ENCODE data around the gene IL4. TPM values are rescaled to one million over a fixed set of nuclear protein-coding genes. Genes with fewer than 3 reads are reported as not detected.
"Not testable (repeated sequence)": the region's sequence is repeated elsewhere in the genome, so short reads cannot be mapped to it uniquely, and the experiment has no call there.

The IL4 gene
- not detected in 2 replicates for total RNA-seq
- not detected for polyA plus RNA-seq (2012)

- DNase-seq (ENCODE audit: low read depth): no peak
These were observed at the start of gene IL4 for GRCh38 chr5:132673939-132674630. Gene IL4, plus strand, starts transcription at chr5:132673989. Its CDS starts 62 bp downstream, at chr5:132674051.

GRCh38 chr5:132627470-132627869, 46.3 kb upstream of the IL4 start:
- no peak for DNase-seq (ENCODE audit: low read depth)

- no peak for DNase-seq (ENCODE audit: low read depth)
These were observed 45.0 kb upstream of the IL4 start for GRCh38 chr5:132628814-132629213.

- no peak for DNase-seq (ENCODE audit: low read depth)
These were observed 44.4 kb upstream of the IL4 start for GRCh38 chr5:132629230-132629944.

- not testable (repeated sequence) for DNase-seq (ENCODE audit: low read depth)
These were observed 40.2 kb upstream of the IL4 start for GRCh38 chr5:132633587-132633986.

GRCh38 chr5:132635873-132636272, 37.9 kb upstream of the IL4 start:
- no peak for DNase-seq (ENCODE audit: low read depth)

- DNase-seq (ENCODE audit: low read depth): no peak
These were observed 36.5 kb upstream of the IL4 start for GRCh38 chr5:132637241-132637640.

- no peak for DNase-seq (ENCODE audit: low read depth)
These were observed 34.1 kb upstream of the IL4 start for GRCh38 chr5:132639706-132640130.

DNA sequence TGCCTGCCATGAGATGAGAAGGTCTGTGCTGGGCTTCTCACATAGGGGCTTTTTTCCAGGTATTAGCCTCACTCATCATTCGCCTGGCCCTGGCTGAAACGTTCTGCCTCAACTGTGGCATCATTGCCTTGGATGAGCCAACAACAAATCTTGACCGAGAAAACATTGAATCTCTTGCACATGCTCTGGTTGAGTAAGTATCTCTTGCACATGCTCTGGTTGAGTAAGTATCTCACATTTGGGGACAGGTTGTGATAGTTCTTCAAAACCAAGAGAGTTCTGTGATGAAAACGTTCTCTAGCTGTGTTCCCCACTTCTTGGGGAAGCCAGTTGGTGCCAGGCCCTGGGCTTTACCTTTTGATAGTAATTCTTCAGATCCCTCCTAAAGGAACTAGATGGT, 33.2 kb upstream of the IL4 start:
- DNase-seq (ENCODE audit: low read depth): no peak

DNA sequence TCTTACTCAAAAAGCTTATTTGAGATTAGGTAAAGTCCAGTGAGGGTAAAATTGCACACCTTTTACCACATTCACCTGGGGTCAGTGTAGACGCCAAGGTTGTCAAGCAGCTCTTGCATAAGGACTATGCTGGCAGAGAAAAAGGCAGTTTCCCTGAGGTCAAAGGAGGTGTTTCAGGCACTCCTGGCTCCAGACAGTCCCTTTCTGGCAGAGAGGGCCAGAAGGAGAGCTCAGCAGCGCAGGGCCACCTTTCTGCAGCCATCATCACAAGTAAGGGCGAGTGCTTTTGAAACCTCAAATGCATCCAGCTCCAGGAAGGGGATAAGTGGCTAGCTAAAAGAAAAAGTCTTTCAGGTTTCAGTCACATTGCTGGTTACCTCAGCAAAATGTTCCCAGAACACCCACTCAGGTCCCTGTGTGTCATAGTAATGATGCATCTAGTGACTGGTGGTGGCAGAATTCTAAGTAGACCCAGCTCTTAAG, 32.5 kb upstream of the IL4 start:
- no peak for DNase-seq (ENCODE audit: low read depth)

- no peak for DNase-seq (ENCODE audit: low read depth)
These were observed 31.9 kb upstream of the IL4 start for GRCh38 chr5:132641841-132642240.

DNA sequence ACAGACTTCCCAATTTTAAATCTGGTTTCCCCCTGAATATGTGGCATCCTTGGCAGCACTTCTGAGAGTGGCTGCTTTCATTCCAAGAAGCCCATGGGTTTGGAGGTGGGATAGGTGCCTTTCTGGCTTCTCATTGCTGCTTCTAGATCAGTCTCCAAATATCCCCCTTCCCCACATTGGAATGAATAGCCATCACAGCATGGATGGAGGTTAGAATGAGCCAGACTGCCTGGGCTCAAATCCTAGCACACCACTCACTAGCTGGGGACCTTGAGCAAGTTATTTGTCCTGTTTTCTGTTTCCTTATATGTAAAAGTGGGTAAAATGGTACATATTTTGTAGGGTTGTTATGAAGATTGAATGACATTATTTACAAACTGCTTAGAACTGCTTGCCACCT, 29.6 kb upstream of the IL4 start:
- no peak for DNase-seq (ENCODE audit: low read depth)

DNA sequence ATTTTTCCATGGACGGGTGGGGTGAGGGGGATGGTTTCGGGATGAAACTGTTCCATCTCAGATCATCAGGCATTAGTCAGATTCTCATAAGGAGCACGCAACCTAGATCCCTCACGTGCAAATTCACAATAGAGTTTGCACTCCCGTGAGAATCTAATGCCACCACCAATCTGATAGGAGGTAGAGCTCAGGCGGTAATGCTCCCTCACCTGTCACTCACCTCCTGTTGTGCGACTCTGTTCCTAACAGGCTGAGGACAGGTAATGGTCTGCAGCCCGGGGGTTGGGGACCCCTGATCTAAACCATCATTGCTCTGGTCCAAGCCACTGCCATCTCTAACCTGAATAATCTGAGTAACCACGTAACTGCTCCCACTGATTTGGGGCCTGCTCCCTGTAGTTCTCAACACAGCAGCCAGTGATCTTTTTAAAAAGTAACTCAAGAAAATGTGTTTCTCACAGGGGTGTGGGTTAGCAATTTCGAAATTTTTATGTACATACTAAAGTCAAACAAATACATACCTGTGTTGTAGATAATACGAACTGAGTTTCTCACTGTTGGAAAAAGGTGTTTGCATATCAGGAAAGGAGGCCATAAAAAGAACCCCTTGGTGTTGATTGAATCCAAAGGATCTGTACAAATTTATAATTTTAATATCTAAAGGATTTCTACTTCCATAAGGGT, 27.1 kb upstream of the IL4 start:
- no peak for DNase-seq (ENCODE audit: low read depth)

- no peak for DNase-seq (ENCODE audit: low read depth)
These were observed 26.3 kb upstream of the IL4 start for GRCh38 chr5:132647473-132647872.

- no peak for DNase-seq (ENCODE audit: low read depth)
These were observed 25.4 kb upstream of the IL4 start for GRCh38 chr5:132648355-132648754.

DNA sequence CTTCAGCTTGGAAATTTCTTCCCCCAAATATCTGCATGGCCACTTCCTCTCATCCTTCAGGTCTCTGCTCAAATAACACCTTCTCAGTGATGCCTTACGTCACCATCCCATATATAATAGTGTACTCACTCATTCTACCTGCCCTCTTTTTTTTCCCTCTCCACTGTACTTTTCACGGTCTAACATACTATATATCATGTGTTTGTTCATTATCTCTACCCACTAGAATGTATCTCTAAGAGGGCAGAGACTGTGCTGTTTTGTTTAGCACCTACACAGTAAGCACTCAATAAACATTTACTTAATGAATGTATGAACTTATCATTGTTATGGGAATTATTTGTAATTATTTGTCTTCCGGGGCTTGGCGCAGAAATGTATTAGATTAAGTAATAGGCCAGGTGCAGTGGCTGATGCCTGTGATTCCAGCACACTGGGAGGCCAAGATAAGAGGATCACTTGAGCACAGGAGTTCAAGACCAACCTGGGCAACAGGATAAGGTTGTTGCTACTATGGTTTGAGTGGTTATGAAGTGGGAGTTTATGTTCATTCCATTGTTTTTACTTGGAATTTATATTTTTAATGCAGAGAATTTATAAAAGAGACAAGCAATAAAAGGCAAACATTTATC, 21.8 kb upstream of the IL4 start:
- DNase-seq (ENCODE audit: low read depth): no peak

DNA sequence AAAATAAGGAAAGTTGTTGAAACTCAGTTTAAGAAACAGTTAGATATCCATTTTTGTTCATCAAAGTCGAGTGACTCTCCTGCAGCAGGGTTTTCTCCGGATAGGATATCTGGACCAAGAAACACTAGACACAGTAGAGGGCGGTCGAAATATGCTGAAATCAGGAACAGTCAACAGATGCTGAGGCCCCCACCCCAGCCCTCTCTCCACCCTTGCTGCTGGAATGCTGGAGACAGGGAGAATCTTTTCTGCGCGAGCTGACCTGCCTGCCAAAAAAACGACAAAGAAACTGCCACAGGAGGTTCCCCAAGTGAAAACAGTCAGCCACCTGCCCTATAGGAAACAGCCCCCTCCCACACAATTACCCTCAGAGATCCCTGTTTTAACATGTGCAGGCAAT, 20.1 kb upstream of the IL4 start:
- no peak for DNase-seq (ENCODE audit: low read depth)

DNA sequence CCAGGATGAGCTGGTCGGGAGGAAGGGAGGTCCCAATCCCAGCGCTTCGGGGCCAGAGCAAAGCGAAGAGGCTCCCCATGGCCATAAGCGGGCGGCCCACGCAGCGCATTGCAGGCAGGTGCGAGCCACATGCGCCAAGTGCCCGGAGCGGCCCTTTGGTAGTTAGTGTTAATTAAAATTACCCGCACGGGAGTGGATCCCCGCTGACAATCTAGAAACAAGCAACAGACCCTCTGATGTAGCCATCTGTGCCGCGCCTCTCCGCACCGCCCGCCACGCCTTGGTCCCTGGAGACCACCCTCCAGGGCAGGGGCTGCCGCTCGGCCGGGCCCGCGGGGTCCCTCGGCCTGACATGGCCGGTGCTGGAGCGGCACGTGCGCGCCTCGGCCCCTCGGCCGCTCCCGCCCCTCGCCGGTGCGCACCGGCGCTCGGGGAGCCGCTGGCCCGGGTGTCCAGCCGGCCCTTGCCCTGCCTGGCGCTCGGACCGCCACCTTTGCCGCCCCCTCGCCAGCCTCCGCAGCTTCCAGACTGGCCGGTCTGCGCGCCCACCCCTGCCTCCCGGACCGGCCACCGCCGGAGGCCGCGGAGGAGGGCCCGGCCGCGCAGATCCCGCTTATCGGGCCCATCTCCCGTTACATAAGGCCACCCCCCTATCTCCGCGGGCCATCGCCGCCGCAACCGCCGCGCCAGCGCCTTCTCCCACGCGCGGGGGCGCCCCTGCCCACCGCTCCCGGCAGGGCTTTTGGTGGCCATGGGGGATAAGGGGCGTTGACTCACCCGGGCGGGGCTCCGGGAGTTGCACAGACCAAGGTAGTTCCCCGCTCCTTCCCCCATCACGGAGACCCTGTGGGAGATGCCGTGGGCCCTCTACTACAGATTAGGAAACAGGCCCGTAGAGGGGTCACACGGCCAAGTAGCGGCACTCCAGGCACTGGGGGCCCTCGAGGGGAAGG, 17.7 kb upstream of the IL4 start:
- peak; percentile 33 for DNase-seq (ENCODE audit: low read depth)

DNA sequence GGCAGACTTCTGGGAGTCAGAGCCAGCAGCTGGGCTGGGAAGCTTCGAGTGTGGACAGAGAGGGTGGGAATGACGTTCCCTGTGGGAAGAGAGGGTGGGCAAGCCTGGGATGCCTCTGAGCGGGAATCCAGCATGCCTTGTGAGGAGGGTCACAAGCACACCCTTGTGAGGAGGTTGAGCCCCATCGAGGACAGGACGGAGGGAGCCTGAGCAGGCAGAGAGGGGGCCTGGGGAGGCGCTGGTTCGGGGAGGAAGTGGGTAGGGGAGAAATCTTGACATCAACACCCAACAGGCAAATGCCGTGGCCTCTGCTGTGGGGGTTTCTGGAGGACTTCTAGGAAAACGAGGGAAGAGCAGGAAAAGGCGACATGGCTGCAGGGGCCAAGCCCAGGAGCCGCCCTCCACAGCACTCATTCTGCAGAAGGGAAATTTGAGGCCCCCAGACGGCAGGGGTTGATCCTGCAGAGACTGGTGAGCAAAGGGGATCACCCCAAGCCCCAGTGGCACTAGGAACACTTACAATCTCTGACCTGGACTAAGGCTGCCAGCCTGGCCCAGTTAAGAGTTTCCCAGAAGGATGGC, 16.9 kb upstream of the IL4 start:
- no peak for DNase-seq (ENCODE audit: low read depth)
